22Rv1 (cell line): Measurements from ENCODE around the gene NUP210.

ENCODE experiments used
- H3K27ac ChIP-seq: fragments of 450-650 bp; 2 replicates; pipeline ENCODE4 v1.5.1; 2017
- ZFX ChIP-seq: fragments of 450-650 bp; IDR thresholded peaks from 2 replicates; pipeline ENCODE4 v1.6.1; 2017; ENCODE audit warnings: antibody characterized with exemption, borderline replicate concordance
- TF ChIP-seq, protein P1 (sequence below): fragments of 450-650 bp; IDR thresholded peaks from 2 replicates; pipeline ENCODE4 v1.5.1; 2017; ENCODE audit warnings: mild to moderate bottlenecking

NUP210 gene

GRCh38 chr3:13300546-13301285 lies 119.4 kb downstream of the NUP210 start:
- TF ChIP-seq, protein P1, sequence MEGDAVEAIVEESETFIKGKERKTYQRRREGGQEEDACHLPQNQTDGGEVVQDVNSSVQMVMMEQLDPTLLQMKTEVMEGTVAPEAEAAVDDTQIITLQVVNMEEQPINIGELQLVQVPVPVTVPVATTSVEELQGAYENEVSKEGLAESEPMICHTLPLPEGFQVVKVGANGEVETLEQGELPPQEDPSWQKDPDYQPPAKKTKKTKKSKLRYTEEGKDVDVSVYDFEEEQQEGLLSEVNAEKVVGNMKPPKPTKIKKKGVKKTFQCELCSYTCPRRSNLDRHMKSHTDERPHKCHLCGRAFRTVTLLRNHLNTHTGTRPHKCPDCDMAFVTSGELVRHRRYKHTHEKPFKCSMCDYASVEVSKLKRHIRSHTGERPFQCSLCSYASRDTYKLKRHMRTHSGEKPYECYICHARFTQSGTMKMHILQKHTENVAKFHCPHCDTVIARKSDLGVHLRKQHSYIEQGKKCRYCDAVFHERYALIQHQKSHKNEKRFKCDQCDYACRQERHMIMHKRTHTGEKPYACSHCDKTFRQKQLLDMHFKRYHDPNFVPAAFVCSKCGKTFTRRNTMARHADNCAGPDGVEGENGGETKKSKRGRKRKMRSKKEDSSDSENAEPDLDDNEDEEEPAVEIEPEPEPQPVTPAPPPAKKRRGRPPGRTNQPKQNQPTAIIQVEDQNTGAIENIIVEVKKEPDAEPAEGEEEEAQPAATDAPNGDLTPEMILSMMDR, result no peak
- no peak for TF ChIP-seq ZFX
- H3K27ac ChIP-seq, result no peak overlapping the region

DNA sequence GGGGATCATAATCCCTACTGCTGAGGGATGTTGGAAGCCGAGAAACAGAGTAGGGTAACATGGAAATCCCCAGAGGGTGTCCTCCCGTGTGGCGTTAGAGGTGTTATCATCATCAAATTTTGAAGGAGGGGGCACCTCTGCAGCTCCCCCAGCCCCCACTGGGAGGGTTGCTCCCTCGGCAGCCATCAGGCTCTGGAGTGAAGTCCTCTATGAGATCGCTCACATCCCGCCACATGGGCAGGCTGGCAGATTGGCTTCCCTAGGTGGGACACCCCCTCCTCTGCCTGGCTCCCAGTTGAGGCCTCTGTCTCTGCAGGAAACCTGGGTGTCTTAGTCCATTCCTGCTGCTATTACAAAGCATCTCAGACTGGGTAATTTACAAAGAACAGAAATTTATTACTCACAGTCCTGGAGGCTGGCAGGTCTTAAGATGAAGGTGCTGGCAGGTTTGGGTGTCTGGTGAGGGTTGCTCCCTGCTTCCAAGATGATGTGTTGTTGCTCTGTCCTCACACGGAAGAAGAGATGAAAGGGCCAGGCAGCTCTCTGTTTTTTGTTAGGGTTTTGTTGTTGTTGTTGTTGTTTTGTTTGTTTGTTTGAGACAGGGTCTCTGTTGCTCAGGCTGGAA lies 120.5 kb downstream of the NUP210 start:
- TF ChIP-seq, protein P1, result no peak
- no peak for TF ChIP-seq ZFX
- H3K27ac ChIP-seq, result no peak overlapping the region

DNA sequence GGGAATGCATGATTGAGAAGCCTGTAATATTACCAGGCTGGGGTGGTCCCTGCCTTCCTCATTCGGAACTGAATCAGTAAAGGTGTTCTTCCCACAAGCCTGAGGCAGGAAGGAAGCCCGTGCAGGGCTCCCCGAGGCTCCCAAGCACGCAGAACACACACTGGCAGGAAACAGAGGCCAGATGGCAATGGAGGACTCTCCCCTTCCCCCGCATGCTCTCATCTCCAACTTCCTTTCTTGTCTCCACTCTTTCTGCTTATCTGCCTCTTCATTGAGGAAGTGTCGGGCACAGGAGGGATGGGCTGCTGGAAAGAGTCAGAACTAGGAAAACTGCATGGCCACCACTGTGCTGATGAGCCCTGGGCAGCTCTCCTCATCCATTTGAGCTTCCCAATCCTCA lies 123.5 kb downstream of the NUP210 start:
- H3K27ac ChIP-seq, result no peak overlapping the region
- TF ChIP-seq, protein P1, result no peak
- no peak for TF ChIP-seq ZFX

GRCh38 chr3:13294442-13295351 lies 125.4 kb downstream of the NUP210 start:
- TF ChIP-seq ZFX, result no peak
- TF ChIP-seq, protein P1, result no peak
- no peak overlapping the region for H3K27ac ChIP-seq

DNA sequence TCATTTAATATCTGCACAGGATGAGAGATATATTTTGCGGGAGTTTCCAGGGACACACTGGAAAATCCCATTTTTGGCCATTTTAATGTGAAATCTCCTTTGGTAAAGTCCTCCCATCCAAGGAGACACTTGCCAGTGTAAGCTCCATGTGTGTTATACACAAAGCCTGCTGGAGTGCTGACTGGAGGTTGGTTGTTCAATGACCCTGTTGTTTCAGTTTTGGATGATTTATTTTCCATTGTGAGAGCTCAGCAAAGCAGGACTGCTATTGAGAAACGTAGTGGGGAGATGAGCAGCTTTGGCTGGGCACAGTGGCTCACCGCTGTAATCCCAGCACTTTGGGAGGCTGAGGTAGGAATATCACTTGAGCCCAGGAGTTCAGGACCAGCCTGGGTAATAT lies 127.7 kb downstream of the NUP210 start:
- TF ChIP-seq, protein P1, result no peak
- no peak for TF ChIP-seq ZFX
- H3K27ac ChIP-seq, result no peak overlapping the region

DNA sequence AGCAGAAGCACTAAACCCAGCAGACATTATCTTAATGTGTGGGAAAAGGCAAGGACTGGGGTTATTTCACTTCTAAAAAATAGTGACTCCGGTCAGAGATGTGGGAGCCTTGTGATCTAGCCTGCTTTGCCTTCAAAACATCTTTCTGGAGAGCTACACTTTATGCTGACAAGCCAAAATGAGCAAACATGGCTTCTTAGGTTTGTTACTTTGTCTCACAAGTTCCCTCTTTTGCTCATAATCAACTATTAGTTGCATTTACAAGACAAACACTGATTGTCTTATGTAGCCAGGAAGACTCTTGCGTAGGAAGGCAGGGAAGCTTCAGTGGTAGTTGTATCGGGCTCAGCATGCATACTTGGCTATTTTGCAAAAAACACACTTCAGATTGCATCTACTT lies 129.2 kb downstream of the NUP210 start:
- no peak overlapping the region for H3K27ac ChIP-seq
- TF ChIP-seq, protein P1, result no peak
- TF ChIP-seq ZFX, result no peak
